NCI-H187 treated with DMSO at 0.1 percent for 48 hours (cell line): ENCODE results near the gene WSCD1.

Source experiments
- DNase-seq: peaks from one replicate; lab custom pipeline; 2025; lab: John Stamatoyannopoulos, UW

Gene WSCD1

GRCh38 chr17:6108382-6108781 is 38.2 kb downstream of the WSCD1 start:
- no peak for DNase-seq

GRCh38 chr17:6108987-6109386 is 38.8 kb downstream of the WSCD1 start:
- no peak for DNase-seq

GRCh38 chr17:6109536-6109935 is 39.4 kb downstream of the WSCD1 start:
- no peak for DNase-seq

DNA sequence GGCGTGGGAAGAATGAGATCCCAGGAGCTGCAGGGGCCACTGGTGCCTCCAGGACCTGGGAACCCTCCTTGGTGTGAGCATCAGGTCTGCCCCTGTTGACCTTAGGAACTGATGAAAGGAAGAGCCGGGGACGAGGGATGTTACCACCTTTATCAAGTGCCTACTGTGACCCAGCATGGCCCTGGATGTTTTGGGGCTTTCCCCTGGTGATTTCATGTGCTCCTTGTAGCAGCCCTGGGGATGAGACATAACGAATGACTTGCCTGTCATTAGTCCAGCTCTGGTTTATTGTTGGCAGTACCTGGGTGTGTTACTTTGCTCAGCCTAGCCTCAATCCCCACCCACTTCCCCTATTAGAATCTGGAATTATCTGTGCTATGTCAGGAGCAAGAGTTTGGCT is 39.9 kb downstream of the WSCD1 start:
- no peak for DNase-seq

- DNase-seq = no peak
Observed at GRCh38 chr17:6110592-6110991, 40.4 kb downstream of the WSCD1 start.

DNA sequence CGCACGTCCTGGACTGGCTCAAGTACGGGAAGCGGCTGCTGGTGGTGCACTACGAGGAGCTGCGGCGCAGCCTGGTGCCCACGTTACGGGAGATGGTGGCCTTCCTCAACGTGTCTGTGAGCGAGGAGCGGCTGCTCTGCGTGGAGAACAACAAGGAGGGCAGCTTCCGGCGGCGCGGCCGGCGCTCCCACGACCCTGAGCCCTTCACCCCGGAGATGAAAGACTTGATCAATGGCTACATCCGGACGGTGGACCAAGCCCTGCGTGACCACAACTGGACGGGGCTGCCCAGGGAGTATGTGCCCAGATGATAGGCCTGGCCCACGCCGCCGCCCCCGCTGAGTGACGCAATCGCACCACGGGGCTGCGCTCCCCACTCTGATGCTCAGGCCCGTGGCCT is 50.2 kb downstream of the WSCD1 start:
- no peak for DNase-seq

DNA sequence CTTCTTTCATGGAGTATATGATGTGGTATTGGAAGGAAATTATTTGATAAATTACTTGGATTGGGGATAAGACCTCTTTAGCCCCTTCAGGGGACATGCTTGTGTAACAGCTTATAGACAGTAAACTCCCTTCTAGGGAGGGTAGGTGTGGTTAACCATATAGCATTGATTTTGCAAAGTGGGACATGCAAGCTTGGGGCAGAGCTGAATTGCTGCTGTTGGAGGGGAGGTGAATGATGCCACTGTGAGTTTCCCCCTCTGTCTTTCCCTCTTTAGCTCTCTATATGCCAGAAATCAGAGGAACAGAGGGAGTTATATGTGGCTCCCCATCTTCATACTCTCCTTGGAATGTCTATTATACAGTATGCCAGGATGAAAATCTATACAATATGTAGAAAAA is 54.7 kb downstream of the WSCD1 start:
- no peak for DNase-seq

DNA sequence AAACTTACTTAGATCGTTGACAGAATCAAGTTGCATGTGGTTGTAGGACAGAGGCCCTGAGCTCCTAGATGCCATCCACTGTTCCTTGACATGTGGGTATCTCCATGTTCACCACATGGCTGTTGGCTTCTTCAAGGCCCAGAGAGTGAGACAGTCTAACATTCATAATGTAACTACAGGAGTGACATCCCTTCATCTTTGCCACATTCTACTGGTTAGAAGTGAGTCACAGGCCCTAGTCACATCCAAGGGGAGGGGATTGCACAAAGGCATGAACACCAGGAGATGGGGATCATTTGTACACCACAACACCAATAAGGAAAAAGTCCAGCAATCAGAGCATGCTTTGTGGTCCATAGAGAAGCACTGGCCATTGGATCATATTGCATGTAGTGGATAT is 56.6 kb downstream of the WSCD1 start:
- DNase-seq = no peak

DNA sequence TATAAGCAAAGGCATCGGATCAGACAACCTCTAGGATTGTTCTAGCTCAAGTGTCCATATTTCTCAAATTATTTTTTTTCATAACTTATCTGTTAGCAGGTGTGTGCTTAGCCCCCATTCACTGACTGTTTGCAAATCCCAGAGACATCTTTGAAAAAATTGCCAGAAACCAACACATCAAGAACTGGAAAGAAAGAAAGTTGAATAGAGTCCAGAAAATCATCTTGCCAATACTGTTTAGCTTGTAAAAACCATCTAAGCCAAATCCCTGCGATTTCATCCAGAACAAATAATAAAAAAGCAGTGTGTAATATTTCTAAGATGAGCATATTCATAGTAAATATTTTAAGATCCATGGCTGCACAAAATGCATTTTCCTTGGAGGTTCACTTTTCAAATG is 64.5 kb downstream of the WSCD1 start:
- no peak for DNase-seq

DNA sequence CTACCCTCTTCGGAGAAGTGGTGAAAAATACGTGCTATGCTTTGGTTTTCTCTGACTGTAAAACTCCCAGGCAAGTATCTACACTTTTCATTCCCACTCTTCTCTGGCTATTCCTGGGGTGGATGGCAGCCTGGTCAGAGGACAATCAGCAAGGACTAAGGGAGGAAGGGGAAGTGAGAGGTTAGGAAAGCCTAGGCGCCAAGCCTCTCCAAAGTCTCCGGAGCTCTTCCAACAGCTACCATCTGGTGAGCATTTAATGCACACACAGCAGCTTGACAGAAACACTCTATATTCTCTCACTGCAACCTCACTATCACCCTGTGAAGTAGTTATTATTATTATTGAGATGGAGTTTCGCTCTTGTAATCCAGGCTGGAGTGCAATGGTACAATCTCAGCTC is 65.1 kb downstream of the WSCD1 start:
- DNase-seq = no peak

DNA sequence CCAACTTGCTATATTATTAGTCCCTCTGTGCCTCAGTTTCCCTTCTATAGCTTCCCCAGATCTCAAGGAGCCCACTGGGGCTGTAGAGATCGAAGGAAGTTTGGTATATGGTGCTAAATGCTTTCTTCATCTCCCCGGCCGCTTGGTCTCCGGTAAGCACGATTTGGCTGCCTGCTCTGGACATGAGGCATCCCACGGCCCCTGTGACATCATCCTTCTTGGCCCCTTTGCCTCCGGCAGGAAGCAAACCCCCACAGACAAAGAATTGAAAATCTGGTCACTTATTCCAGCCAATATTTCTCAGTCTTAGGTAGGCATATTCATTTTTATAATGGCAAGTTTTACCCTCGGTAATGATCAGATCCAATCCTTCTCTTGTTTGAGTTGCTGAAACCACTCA is 65.8 kb downstream of the WSCD1 start:
- DNase-seq = no peak

DNA sequence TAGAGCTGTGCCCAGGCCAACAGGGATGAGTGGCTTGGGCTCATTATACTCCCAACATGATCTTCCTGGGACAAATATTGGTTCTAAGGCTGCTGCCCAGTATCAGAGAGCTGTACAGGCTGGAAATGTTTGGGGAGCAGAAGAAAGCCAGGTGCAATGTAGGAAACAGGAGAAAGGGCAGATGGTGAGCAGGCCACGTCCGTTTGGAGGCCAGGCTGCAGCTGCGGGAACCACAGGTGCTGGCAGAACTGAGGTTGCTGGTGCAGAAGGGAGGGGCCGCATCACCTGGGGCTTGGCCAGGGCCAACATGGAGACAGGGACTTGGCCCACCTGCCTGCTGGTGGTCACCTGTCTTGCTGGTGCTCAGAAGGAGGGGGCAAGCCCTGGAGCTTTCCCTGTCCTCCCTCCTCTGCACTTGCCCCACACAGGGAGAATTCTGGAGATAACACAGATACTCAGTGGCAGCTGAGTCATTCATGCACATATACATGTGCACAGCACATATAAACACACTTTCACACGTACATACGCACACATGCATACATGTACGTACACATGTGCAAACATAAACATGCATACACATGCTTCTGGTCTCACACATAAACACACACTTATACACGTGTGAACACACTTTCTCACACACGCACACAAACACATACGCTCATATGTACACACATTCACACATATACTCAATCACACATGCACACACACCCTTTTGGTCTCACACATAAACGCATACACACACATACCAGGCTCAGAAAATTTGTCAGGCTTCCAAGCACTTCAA is 67.7 kb downstream of the WSCD1 start:
- no peak for DNase-seq

DNA sequence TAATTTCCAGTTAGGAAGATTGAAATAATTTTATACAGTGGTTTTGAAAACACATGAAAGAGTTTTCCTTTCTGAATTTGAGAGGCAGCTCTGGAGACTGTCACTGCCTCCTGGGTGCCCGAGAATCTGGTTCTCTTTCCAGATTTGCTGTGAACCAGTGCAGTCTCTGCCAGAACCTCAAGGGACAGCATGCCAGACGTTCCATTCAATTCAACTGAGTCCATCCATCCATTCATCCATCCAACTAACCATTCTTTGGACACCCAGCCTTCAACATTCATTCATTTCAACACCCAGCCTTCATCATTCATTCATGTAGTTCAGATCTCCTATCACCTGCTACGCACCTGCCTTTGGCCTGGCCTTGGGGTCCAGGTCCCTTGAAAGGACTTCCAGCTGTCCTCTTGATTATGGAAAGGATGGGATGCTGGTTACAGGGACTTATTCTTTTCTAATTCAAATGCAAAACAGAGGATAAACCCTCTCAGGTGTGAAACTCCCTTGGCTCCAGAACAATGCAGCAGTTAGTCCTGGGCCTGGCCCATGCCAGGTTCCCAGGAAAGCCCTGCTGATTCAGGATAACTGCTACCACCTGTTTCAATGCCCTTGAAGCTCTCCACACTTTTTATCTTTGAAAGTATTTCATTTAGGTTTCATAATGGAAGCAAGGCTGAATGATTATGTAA is 68.7 kb downstream of the WSCD1 start:
- DNase-seq = no peak

DNA sequence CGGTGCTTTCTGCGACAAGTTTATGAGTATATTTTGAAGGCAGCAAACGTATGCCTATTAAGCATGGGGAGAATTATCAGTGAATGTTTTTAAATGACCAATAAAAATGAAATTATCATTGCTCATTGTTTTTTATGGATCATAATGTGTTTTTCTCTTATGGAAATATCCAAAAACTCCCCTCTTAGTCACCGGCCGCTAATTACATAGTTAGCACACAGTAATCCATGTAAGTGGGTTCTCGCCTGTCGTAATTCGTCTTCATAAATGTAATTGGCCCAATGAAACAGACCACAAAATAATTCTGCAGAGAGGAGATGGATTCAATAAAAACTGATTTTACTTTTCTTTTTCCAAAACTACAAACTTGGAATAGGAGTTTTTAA is 69.3 kb downstream of the WSCD1 start:
- DNase-seq = no peak

- no peak for DNase-seq
Observed at GRCh38 chr17:6140188-6140587, 70.0 kb downstream of the WSCD1 start.

GRCh38 chr17:6140728-6141330 is 70.7 kb downstream of the WSCD1 start:
- no peak for DNase-seq

GRCh38 chr17:6142701-6143100 is 72.5 kb downstream of the WSCD1 start:
- DNase-seq = no peak

DNA sequence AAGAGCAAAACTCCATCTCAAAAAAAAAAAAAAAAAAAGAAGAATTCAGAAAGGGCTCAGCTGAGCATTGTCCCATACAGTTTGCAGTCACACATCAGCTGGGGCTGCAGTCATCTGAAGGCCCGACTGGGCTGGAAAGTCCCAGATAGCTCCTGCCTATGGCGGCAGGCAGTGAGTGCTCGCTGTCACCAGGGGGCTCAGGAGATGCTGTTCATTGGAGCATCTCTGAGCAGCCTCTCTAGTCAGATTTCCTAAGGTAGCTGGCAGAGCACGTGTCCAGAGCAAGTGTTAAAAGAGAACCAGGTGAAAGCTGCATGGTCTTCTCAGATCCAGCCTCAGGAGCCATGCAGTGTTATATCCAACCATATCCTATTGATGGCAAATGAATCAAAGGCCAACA is 75.8 kb downstream of the WSCD1 start:
- DNase-seq = no peak

GRCh38 chr17:6147042-6147441 is 76.9 kb downstream of the WSCD1 start:
- no peak for DNase-seq

DNA sequence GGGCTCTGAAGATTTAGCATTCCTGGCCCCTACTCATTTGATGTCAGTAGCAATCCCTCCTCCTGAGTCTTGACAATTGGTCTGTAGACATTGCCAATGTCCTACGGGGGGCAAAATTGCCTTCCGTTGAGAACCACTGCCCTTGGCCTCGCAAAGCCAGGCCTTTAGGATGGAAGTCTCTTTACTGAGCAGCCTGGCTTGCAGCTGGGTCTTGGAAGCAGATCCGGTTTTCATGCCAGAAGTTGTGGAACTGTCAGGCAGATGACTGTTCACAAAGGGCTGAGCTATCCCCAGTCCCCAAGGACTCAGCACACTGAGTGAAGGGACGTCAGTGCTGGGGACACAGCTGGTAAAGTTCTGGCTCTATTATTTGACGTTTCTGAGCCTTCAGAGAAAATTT is 83.2 kb downstream of the WSCD1 start:
- no peak for DNase-seq

DNA sequence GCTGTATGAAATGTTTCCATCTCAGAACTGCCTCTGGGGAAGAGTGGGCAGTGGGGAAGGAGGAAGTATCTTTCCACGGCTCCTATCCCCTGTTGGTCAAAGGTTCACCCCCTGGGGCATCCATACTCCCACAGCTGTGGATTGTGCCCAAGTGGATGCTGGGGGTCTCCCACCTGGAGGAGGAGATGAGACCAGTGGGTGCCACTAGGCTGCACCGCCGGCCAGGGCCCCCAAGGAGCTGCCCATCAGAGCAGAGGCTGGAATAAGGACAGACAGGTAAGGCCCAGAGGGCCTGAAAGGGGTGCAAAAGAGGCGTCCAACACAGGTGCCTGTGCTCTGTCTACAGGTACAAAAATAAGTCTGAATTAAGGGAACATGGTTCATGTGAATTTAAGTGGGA is 87.5 kb downstream of the WSCD1 start:
- no peak for DNase-seq

- DNase-seq = no peak
Observed at GRCh38 chr17:6159541-6160231, 89.5 kb downstream of the WSCD1 start.

DNA sequence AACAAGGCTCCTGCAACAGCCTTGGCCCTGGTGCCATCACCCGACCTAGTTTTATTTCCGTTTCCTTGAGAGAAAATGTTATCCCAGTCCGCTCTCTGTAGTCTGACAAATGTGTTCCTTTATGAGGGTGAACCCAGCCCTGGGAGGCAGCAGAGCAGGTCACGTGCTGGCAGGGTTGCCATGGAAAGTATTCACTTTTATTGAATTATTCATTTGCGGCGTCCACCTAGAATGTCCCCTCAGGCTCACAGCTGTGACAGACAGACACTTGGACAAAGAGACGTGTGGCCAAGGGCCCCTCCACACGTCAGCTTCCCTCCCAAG is 90.0 kb downstream of the WSCD1 start:
- no peak for DNase-seq
